ENCODE data around the gene FCHSD2. TPM values are rescaled to one million over a fixed set of nuclear protein-coding genes. Genes with fewer than 3 reads are reported as not detected.
"Not testable (repeated sequence)": the region's sequence is repeated elsewhere in the genome, so short reads cannot be mapped to it uniquely, and the experiment has no call there.

Gene FCHSD2
- total RNA-seq, 2 donors from 2014 or later = 12.1 to 20.9 TPM

DNA sequence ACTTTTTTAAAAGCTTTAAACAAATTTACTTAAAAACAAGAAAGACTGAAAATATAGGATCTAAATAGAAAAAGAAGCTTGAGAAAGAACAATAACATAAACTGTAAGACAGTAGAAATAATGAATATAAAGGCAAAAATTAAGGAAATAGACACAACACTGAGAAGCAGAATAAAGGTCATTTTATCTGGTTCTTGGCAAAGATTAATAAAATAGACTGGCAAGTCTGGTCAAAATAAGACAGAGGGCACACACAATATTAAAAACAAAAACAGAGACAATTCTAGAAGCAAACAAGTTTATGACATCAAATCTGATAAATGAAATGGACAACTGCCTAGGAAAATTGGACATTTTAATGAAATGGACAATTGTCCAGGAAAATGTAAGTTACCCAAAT, 222.1 kb downstream of the FCHSD2 start:
- no peak overlapping the region for H3K4me3 ChIP-seq
- H3K4me1 ChIP-seq = no peaks in the 10 kb centered on the region
- H3K27me3 ChIP-seq = no peaks in the 10 kb centered on the region
- no peak for DNase-seq
- intact Hi-C loops (cut with DNase I) = loop anchor here (10.0 kb wide), 1 partner anchor 325 kb away; no protein-coding TSS in a partner anchor
- H3K9ac ChIP-seq (ENCODE audit: low read depth in 2 of 2, low read length in 2 of 2) = no peak overlapping the region
- H3K27ac ChIP-seq = no peak overlapping the region
- no peaks in the 10 kb centered on the region for H3K9me3 ChIP-seq
- no peaks in the 10 kb centered on the region for H3K36me3 ChIP-seq
- TF ChIP-seq, protein P1, sequence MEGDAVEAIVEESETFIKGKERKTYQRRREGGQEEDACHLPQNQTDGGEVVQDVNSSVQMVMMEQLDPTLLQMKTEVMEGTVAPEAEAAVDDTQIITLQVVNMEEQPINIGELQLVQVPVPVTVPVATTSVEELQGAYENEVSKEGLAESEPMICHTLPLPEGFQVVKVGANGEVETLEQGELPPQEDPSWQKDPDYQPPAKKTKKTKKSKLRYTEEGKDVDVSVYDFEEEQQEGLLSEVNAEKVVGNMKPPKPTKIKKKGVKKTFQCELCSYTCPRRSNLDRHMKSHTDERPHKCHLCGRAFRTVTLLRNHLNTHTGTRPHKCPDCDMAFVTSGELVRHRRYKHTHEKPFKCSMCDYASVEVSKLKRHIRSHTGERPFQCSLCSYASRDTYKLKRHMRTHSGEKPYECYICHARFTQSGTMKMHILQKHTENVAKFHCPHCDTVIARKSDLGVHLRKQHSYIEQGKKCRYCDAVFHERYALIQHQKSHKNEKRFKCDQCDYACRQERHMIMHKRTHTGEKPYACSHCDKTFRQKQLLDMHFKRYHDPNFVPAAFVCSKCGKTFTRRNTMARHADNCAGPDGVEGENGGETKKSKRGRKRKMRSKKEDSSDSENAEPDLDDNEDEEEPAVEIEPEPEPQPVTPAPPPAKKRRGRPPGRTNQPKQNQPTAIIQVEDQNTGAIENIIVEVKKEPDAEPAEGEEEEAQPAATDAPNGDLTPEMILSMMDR (IDR thresholded peaks at IDR 0.05) = no peak

DNA sequence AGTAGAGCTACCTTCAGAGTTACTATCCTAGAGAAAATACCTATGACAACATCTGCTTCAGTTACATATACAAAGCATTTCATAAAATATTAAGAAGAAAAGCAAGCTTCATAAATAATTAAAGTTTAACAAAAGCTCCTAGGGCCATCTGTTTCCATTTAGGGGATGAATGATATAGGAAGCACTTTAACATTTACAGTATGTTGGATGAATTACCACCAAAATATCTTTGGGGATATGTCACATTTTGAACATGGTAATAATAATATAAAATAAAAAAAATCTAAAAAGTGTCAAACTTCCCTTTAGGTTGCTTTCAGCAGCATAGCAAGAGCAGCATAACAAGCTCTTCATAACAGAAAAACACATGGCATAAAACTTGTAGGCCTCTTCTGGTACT, 223.3 kb downstream of the FCHSD2 start:
- Histone ChIP-seq H3K27me3 (no peaks in the 10 kb centered on the region), H3K9ac (ENCODE audit: low read depth in 2 of 2, low read length in 2 of 2) (no peak overlapping the region), H3K27ac (no peak overlapping the region), H3K4me3 (no peak overlapping the region), H3K4me1 (no peaks in the 10 kb centered on the region), H3K36me3 (no peaks in the 10 kb centered on the region), H3K9me3 (no peaks in the 10 kb centered on the region)
- TF ChIP-seq, protein P1 (IDR thresholded peaks at IDR 0.05) = no peak
- intact Hi-C loops (cut with DNase I) = no loop called here
- DNase-seq = no peak

DNA sequence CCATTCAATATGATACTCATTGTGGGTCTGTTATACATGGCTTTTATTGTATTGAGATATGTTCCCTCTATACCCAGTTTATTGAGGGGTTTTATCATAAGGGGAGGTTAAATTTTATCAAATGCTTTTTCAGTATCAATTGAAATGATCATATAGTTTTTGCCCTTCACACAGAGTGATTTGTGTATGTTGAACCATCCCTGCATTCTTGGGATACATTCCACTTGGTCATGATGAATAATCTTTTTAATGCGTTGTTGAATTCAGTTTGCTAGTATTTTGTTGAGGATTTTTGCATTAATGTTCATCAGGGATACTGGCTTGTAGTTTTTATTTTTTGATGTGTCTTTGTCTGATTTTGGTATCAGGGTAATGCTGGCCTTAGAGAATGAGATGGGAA, 229.9 kb downstream of the FCHSD2 start:
- intact Hi-C loops (cut with DNase I) = no loop called here
- H3K9me3 ChIP-seq = no peaks in the 10 kb centered on the region
- no peak overlapping the region for H3K9ac ChIP-seq (ENCODE audit: low read depth in 2 of 2, low read length in 2 of 2)
- no peak overlapping the region for H3K4me3 ChIP-seq
- H3K27me3 ChIP-seq = no peaks in the 10 kb centered on the region
- DNase-seq = no peak
- no peaks in the 10 kb centered on the region for H3K4me1 ChIP-seq
- TF ChIP-seq, protein P1 (IDR thresholded peaks at IDR 0.05) = no peak
- H3K36me3 ChIP-seq = no peaks in the 10 kb centered on the region
- no peak overlapping the region for H3K27ac ChIP-seq

DNA sequence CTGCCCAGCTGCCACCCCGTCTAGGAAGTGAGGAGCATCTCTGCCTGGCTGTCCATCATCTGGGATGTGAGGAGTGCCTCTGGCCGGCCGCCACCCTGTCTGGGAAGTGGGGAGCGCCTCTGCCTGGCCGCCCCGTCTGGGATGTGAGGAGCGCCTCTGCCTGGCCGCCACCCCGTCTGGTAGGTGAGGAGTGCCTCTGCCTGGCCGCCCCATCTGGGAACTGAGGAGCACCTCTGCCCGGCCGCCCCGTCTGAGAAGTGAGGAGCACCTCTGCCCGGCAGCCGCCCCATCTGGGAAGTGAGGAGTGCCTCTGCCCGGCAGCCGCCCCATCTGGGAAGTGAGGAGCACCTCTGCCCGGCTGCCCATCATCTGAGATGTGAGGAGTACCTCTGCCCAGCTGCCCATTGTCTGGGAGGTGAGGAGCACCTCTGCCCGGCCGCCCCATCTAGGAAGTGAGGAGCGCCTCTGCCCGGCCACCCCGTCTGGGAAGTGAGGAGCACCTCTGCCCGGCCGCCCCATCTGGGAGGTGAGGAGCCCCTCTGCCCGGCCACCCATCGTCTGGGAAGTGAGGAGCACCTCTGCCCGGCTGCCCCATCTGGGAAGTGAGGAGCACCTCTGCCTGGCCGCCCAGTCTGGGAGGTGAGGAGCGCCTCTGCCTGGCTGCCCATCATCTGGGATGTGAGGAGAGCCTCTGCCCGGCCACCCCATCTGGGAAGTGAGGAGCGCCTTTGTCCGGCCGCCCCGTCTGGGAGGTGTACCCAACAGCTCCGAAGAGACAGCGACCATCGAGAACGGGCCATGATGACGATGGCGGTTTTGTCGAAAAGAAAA, 232.3 kb downstream of the FCHSD2 start:
- H3K4me3 ChIP-seq; DNase-seq; H3K27ac ChIP-seq; H3K4me1 ChIP-seq; intact Hi-C loops (cut with DNase I); H3K27me3 ChIP-seq; H3K36me3 ChIP-seq; H3K9ac ChIP-seq (ENCODE audit: low read depth in 2 of 2, low read length in 2 of 2); H3K9me3 ChIP-seq: not testable (repeated sequence)

DNA sequence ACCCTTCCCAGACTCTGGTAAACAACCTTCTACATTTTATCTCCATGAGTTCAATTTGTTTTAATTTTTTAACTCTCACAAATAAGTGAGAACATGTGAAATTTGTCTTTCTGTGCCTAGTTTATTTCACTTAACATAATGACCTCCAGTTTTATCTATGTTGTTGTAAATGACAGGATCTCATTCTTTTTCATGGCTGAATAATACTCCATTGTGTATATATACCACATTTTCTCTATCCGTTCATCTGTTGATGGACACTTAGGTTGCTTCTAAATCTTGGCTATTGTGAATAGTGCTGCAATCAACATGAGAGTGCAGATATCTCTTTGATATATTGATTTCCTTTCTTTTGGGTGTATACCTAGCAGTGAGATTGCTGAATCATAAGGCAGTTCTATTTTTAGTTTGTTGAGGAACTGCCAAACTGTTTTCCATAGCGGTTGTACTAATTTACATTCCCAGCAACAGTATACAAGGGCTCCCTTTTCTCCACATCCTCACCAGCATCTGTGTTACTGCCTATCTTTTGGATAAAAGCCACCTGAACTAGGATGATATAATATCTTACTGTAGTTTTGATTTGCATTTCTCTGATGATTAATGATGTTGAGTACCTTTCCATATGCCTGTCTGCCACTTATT, 234.0 kb downstream of the FCHSD2 start:
- H3K27ac ChIP-seq = no peak overlapping the region
- TF ChIP-seq, protein P1 (IDR thresholded peaks at IDR 0.05) = no peak
- H3K9ac ChIP-seq (ENCODE audit: low read depth in 2 of 2, low read length in 2 of 2) = no peak overlapping the region
- no peaks in the 10 kb centered on the region for H3K36me3 ChIP-seq
- intact Hi-C loops (cut with DNase I) = no loop called here
- H3K9me3 ChIP-seq = no peaks in the 10 kb centered on the region
- no peak for DNase-seq
- no peak overlapping the region for H3K4me3 ChIP-seq
- no peaks in the 10 kb centered on the region for H3K27me3 ChIP-seq
- H3K4me1 ChIP-seq = no peaks in the 10 kb centered on the region

DNA sequence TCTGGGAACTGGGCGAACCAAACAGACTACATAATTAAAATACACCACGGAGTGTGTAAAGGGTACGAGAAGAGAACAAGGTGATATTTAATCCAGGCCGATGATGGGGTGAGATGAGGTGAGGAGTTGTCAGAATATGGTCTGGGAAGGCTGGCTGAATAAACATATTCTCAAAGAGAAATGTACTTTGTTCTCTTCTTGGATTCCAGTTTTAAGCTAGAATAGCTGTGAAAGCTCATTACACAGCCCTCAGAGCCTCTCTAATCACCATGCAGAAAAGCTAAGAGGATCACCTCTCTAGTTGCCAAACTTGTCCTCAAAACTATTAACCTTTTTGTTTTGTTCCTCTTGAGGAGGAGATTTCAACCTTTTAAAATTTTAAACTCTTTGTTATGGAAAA, 238.1 kb downstream of the FCHSD2 start:
- intact Hi-C loops (cut with DNase I) = no loop called here
- H3K4me1 ChIP-seq = no peaks in the 10 kb centered on the region
- H3K9me3 ChIP-seq = no peaks in the 10 kb centered on the region
- no peaks in the 10 kb centered on the region for H3K27me3 ChIP-seq
- no peak overlapping the region for H3K4me3 ChIP-seq
- H3K9ac ChIP-seq (ENCODE audit: low read depth in 2 of 2, low read length in 2 of 2) = no peak overlapping the region
- H3K36me3 ChIP-seq = no peaks in the 10 kb centered on the region
- DNase-seq = no peak
- TF ChIP-seq, protein P1 (IDR thresholded peaks at IDR 0.05) = no peak
- H3K27ac ChIP-seq = no peak overlapping the region

All from colonic mucosa (tissue), 4 donors.